Activated naive CD4-positive, alpha-beta T cell treated with anti-CD3 and anti-CD28 coated beads, Interleukin-2, amount 50 U/mL, for 16 hours (primary cell): ENCODE data around the gene PIP5K1B.
"Not testable (repeated sequence)": the region's sequence is repeated elsewhere in the genome, so short reads cannot be mapped to it uniquely, and the experiment has no call there.

Experiments
- DNase-seq: peaks from one replicate; pipeline ENCODE4 v3.0.0-alpha.2; 2020

The PIP5K1B gene

GRCh38 chr9:69044240-69045219 lies 339.5 kb downstream of the PIP5K1B start:
- DNase-seq, result no peak

- DNase-seq, result no peak
Measured at GRCh38 chr9:69045821-69046220, 340.8 kb downstream of the PIP5K1B start.

GRCh38 chr9:69046723-69047122 lies 341.7 kb downstream of the PIP5K1B start:
- no peak for DNase-seq

GRCh38 chr9:69047371-69047770 lies 342.3 kb downstream of the PIP5K1B start:
- DNase-seq, result no peak

GRCh38 chr9:69049094-69049493 lies 344.1 kb downstream of the PIP5K1B start:
- DNase-seq, result no peak

GRCh38 chr9:69050936-69051335 lies 345.9 kb downstream of the PIP5K1B start:
- DNase-seq, result not testable (repeated sequence)

GRCh38 chr9:69054989-69055388 lies 349.9 kb downstream of the PIP5K1B start:
- no peak for DNase-seq

DNA sequence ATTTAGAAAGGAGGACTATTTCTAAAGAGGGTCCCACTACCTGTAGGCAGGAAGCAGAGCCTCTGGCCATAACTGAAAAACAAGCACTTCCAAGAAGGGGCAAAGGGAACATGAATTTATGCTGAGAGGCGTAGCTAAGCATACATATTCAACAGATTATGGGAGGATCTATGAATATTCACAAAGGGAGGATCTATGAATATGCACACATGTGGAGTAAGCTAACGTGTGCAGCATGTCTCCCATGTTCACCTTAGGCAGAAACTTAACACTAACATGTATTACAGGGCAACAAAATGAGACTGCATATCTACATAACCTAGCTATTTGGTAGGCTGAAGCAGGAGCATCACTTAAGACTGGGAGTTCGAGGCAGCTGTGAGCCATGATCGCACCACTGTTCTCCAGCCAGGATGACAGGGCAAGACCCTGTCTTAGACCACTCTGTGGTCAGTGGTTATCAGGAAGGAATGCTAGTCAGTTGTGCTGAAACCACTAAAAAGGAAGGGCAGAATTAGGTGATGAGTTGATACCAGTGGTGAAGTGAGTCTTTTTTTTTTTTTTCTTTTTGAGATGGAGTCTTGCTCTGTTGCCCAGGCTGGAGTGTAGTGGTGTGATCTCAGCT lies 351.3 kb downstream of the PIP5K1B start:
- DNase-seq, result no peak

DNA sequence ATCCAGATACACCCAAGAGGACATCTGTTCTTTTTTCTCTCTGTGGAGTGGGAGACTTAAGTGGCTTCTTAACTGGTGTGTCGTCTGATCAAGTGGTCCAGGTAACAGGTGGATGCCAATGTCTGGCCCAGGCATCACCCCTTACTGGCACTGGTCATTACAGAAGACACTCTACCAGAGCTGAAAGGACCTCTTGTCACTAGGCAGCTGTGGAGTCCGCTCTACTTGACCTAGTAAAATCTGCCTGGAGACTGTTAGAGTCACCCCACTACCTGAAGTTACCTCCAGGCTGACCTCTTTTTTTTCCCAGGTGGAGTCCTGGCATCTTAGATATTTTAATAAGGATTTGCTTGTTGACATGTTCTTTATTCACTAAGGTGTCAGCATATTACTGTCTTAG lies 353.1 kb downstream of the PIP5K1B start:
- no peak for DNase-seq
